ENCODE data around the gene CCDC24. TPM values are rescaled to one million over a fixed set of nuclear protein-coding genes. Genes with fewer than 3 reads are reported as not detected.

Gene CCDC24
- total RNA-seq, 1 experiment from 2014 or later = 5.2 TPM

DNA sequence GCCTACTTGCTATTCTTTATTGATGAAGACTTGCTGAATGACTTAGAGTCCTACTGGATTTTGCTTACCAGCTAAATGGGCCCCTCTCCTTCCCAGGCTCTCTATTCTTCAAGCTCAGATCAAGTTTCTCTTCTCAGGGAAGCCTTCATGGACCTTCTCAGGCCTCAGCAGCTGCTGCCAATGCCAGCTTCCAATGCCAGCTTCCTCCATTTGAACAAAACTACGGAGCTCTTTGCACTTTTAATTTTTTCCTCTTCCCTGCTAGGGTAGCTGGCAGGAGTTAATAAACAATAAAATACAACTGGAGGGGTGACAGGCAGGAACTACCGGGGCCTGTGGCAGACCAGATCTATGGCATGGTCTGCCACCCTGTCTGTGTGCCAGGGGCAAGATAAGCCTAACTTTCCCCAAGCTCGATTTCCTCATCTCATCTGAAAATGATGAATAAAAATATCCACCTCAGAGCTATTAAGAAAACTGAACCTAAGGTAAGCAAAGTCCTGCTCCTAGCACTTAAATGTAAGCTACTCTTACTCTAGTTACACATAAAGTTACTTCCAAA is 45.6 kb upstream of the CCDC24 start:
- no peaks in the 10 kb centered on the region for H3K9me3 ChIP-seq
- ChIA-PET CTCF (interaction anchor here (0.5 to 2.4 kb wide), 5 partner anchors 11 to 182 kb away, joined by 3 to 12 read pairs (median 5); partner anchors contain the start of genes DPH2 and SLC6A9), POLR2A (no interaction called here)
- Mint-ChIP-seq H3K27ac (ENCODE audit: unreplicated experiment) (peak overlapping the region; percentile 58), H3K9me3 (ENCODE audit: unreplicated experiment) (no peaks in the 10 kb centered on the region), H3K27me3 (ENCODE audit: insufficient read depth, unreplicated experiment) (no peaks in the 10 kb centered on the region), H3K4me1 (ENCODE audit: low read depth, unreplicated experiment) (no peaks in the 10 kb centered on the region), H3K4me3 (ENCODE audit: unreplicated experiment) (peak overlapping the region; percentile 80), H3K36me3 (ENCODE audit: insufficient read depth, unreplicated experiment) (peaks cover 6% of the 10 kb centered on the region)
- BruUV-seq (replicated peaks) = TSS peak; percentile 77
- no peaks in the 10 kb centered on the region for H3K4me1 ChIP-seq
- peak overlapping the region; percentile 90 for H3K4me3 ChIP-seq (ENCODE audit: low read depth, low read length)
- no peaks in the 10 kb centered on the region for H3K27me3 ChIP-seq (replicated peaks; ENCODE audit: control insufficient read depth, insufficient read depth, low read length)
- no peak for DNase-seq
- H3K36me3 ChIP-seq (ENCODE audit: control insufficient read depth, insufficient read depth, low read length) = no peaks in the 10 kb centered on the region
- intact Hi-C loops (cut with micrococcal nuclease; ENCODE audit: unreplicated experiment) = loop anchor here (1.0 kb wide), 1 partner anchor 24 kb away; no protein-coding TSS in a partner anchor
- TF ChIP-seq, protein P1, sequence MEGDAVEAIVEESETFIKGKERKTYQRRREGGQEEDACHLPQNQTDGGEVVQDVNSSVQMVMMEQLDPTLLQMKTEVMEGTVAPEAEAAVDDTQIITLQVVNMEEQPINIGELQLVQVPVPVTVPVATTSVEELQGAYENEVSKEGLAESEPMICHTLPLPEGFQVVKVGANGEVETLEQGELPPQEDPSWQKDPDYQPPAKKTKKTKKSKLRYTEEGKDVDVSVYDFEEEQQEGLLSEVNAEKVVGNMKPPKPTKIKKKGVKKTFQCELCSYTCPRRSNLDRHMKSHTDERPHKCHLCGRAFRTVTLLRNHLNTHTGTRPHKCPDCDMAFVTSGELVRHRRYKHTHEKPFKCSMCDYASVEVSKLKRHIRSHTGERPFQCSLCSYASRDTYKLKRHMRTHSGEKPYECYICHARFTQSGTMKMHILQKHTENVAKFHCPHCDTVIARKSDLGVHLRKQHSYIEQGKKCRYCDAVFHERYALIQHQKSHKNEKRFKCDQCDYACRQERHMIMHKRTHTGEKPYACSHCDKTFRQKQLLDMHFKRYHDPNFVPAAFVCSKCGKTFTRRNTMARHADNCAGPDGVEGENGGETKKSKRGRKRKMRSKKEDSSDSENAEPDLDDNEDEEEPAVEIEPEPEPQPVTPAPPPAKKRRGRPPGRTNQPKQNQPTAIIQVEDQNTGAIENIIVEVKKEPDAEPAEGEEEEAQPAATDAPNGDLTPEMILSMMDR (IDR thresholded peaks at IDR 0.05; ENCODE audit: insufficient read depth in 1 of 2, low read depth in 1 of 2, low read length in 1 of 2, severe bottlenecking in 1 of 2, unreplicated experiment in 1 of 2) = no peak

DNA sequence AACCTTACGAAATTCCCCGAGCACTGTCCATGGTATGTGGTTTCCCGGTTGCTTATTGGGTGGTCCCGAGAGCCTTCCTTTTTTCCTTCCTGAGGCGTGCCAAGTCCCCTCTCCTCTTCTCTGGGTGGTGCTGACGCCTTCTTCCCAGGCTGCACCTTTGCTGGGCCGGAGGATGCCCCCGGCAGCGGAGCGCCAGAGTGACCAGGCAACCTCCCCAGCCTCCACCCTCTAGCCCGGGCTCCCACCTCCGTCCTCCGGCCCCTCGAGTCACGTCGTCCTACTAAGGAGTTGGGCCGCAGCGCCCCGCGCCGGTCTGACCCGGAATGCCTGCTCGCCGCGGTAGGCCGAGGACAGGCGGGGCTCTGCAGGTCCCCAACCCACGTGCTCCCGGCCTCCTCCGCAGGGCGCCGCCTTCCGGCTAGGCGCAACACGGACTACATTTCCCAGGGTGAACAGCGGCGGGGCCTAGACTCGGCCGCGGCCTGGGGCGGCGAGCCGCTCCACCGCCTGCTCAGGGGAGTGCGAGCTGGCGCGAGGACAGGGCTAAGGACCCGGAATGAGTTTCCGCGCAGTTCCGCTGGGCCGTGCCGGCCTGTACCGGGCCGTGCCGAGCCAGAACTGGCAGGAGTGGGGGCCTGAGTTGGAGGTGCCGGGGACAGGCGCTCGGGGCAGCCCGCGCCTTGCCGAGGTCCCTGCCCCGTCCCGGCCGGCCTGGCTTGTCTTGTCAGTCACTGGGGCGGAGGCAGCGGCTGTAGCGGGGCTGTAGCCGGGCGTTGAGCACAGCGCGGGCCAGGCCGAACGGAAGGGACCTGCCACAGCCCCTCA is 45.0 kb upstream of the CCDC24 start, which contains the start of gene IPO13:
IPO13 (plus strand) TSS at position 715 of the 825 bp plus-strand sequence. CDS start 651 bp downstream, outside the sequence.
- intact Hi-C loops (cut with micrococcal nuclease; ENCODE audit: unreplicated experiment) = loop anchor here (1.0 kb wide), 1 partner anchor 23 kb away; no protein-coding TSS in a partner anchor
- no peaks in the 10 kb centered on the region for H3K27me3 ChIP-seq (replicated peaks; ENCODE audit: control insufficient read depth, insufficient read depth, low read length)
- Mint-ChIP-seq H3K4me3 (ENCODE audit: unreplicated experiment) (peak within 1 kb of the TSS; percentile 80), H3K9me3 (ENCODE audit: unreplicated experiment) (no peaks in the 10 kb centered on the region), H3K4me1 (ENCODE audit: low read depth, unreplicated experiment) (no peaks in the 10 kb centered on the region), H3K27ac (ENCODE audit: unreplicated experiment) (peak within 1 kb of the TSS; percentile 58), H3K27me3 (ENCODE audit: insufficient read depth, unreplicated experiment) (no peaks in the 10 kb centered on the region), H3K36me3 (ENCODE audit: insufficient read depth, unreplicated experiment) (peaks cover 6% of the 10 kb centered on the region)
- DNase-seq = peak; percentile 93 to 95
- BruUV-seq (replicated peaks) = no TSS peak
- peak within 1 kb of the TSS; percentile 90 for H3K4me3 ChIP-seq (ENCODE audit: low read depth, low read length)
- TF ChIP-seq, protein P1 (IDR thresholded peaks at IDR 0.05; ENCODE audit: insufficient read depth in 1 of 2, low read depth in 1 of 2, low read length in 1 of 2, severe bottlenecking in 1 of 2, unreplicated experiment in 1 of 2) = peak; percentile 55 to 61
- ChIA-PET POLR2A (no interaction called here), CTCF (interaction anchor here (0.5 to 2.4 kb wide), 8 partner anchors 11 to 183 kb away, joined by 3 to 12 read pairs (median 3); partner anchors contain the start of genes DPH2 and SLC6A9)
- H3K9me3 ChIP-seq = no peaks in the 10 kb centered on the region
- H3K4me1 ChIP-seq = no peaks in the 10 kb centered on the region
- H3K36me3 ChIP-seq (ENCODE audit: control insufficient read depth, insufficient read depth, low read length) = no peaks in the 10 kb centered on the region

Measured in Caco-2 (cell line).